Measurements from ENCODE around the gene MLPH.

DNA sequence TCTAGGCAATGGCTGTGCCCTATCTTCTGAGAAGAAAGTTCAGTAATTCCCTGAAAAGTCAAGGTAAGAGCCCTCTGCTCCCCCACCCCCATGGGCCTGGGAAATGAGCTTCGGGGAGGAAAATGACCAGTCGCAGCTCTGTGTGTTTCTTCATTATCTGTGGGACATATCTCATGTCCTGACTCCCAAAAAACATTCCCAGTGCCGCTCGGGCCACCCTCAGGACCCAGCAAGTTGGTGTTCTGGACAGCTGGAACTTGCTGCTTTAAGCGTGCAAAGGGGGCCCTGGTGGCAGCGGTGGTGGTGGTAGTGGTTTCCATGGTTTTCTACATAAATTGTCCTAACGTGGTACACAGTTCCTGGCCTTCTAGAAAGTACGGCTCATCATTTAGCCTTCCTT, 62.2 kb downstream of the MLPH start:
- TF ChIP-seq, protein P1, sequence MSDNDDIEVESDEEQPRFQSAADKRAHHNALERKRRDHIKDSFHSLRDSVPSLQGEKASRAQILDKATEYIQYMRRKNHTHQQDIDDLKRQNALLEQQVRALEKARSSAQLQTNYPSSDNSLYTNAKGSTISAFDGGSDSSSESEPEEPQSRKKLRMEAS (IDR thresholded peaks at IDR 0.05; ENCODE audit: low read depth): no peak
- TF ChIP-seq, protein P2, sequence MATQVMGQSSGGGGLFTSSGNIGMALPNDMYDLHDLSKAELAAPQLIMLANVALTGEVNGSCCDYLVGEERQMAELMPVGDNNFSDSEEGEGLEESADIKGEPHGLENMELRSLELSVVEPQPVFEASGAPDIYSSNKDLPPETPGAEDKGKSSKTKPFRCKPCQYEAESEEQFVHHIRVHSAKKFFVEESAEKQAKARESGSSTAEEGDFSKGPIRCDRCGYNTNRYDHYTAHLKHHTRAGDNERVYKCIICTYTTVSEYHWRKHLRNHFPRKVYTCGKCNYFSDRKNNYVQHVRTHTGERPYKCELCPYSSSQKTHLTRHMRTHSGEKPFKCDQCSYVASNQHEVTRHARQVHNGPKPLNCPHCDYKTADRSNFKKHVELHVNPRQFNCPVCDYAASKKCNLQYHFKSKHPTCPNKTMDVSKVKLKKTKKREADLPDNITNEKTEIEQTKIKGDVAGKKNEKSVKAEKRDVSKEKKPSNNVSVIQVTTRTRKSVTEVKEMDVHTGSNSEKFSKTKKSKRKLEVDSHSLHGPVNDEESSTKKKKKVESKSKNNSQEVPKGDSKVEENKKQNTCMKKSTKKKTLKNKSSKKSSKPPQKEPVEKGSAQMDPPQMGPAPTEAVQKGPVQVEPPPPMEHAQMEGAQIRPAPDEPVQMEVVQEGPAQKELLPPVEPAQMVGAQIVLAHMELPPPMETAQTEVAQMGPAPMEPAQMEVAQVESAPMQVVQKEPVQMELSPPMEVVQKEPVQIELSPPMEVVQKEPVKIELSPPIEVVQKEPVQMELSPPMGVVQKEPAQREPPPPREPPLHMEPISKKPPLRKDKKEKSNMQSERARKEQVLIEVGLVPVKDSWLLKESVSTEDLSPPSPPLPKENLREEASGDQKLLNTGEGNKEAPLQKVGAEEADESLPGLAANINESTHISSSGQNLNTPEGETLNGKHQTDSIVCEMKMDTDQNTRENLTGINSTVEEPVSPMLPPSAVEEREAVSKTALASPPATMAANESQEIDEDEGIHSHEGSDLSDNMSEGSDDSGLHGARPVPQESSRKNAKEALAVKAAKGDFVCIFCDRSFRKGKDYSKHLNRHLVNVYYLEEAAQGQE (IDR thresholded peaks at IDR 0.05; ENCODE audit: low read depth, low read length): no peak
- TF ChIP-seq, protein P3, sequence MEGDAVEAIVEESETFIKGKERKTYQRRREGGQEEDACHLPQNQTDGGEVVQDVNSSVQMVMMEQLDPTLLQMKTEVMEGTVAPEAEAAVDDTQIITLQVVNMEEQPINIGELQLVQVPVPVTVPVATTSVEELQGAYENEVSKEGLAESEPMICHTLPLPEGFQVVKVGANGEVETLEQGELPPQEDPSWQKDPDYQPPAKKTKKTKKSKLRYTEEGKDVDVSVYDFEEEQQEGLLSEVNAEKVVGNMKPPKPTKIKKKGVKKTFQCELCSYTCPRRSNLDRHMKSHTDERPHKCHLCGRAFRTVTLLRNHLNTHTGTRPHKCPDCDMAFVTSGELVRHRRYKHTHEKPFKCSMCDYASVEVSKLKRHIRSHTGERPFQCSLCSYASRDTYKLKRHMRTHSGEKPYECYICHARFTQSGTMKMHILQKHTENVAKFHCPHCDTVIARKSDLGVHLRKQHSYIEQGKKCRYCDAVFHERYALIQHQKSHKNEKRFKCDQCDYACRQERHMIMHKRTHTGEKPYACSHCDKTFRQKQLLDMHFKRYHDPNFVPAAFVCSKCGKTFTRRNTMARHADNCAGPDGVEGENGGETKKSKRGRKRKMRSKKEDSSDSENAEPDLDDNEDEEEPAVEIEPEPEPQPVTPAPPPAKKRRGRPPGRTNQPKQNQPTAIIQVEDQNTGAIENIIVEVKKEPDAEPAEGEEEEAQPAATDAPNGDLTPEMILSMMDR (IDR thresholded peaks at IDR 0.05): no peak
- TF ChIP-seq EP300 (IDR thresholded peaks at IDR 0.05; ENCODE audit: borderline replicate concordance in 1 of 2, low read depth in 1 of 2, low read length in 1 of 2) (no peak), EZH2phosphoT487 (IDR thresholded peaks at IDR 0.05; ENCODE audit: borderline replicate concordance, low read depth) (no peak), POLR2AphosphoS5 (IDR thresholded peaks at IDR 0.05; ENCODE audit: low read depth, low read length) (no peak), GATA2 (CRISPR knock-in tag; IDR thresholded peaks at IDR 0.05) (no peak), CHD2 (IDR thresholded peaks at IDR 0.05; ENCODE audit: low read length, partially characterized antibody) (no peak), JUND (IDR thresholded peaks at IDR 0.05) (no peak), FOXM1 (IDR thresholded peaks at IDR 0.05; ENCODE audit: low read depth) (no peak), TAF1 (IDR thresholded peaks at IDR 0.05; ENCODE audit: borderline replicate concordance, low read depth, low read length) (no peak), RAD21 (IDR thresholded peaks at IDR 0.05; ENCODE audit: low read length) (no peak), RXRA (IDR thresholded peaks at IDR 0.05; ENCODE audit: borderline replicate concordance, low read depth) (no peak)
- TF ChIP-seq, protein P4, sequence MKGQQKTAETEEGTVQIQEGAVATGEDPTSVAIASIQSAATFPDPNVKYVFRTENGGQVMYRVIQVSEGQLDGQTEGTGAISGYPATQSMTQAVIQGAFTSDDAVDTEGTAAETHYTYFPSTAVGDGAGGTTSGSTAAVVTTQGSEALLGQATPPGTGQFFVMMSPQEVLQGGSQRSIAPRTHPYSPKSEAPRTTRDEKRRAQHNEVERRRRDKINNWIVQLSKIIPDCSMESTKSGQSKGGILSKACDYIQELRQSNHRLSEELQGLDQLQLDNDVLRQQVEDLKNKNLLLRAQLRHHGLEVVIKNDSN (IDR thresholded peaks at IDR 0.05; ENCODE audit: borderline replicate concordance, low read depth): no peak
